SK-N-SH (cell line): ENCODE data around the gene PLXDC1.

Source experiments
- CTCF ChIP-seq: fragments of 200-600 bp; sonication (generic); IDR thresholded peaks from 2 replicates; pipeline ENCODE4 v1.6.1; 2017; ENCODE audit warnings: antibody characterized with exemption, mild to moderate bottlenecking, moderate library complexity
- EP300 ChIP-seq, 2 experiments: IDR thresholded peaks; 2 replicates each; pipeline versions ENCODE4 v1.4.0 to v1.6.1; 2012; ENCODE audit warnings: borderline replicate concordance in 1 of 2, low read depth in 1 of 2, low read length in 1 of 2
- EZH2phosphoT487 ChIP-seq: fragments of 200-600 bp; sonication (generic); IDR thresholded peaks from 2 replicates; pipeline ENCODE4 v1.6.1; 2017; ENCODE audit warnings: low read depth, mixed run types, mild to moderate bottlenecking, antibody characterized with exemption, moderate library complexity, borderline replicate concordance
- FOXJ3 ChIP-seq: sonication (generic); formaldehyde crosslinking; IDR thresholded peaks from 2 replicates; pipeline ENCODE4 v1.5.1; 2020; ENCODE audit warnings: mild to moderate bottlenecking, missing genetic modification reagents
- JUND ChIP-seq: IDR thresholded peaks from 2 replicates; pipeline ENCODE4 v1.4.0; 2012
- MAX ChIP-seq: IDR thresholded peaks from 2 replicates; pipeline ENCODE4 v1.4.0; 2012; ENCODE audit warnings: low read depth
- POLR2AphosphoS5 ChIP-seq: IDR thresholded peaks from 2 replicates; pipeline ENCODE4 v1.6.1; 2012; ENCODE audit warnings: low read depth, low read length
- RAD21 ChIP-seq: IDR thresholded peaks from 2 replicates; pipeline ENCODE4 v1.6.1; 2012; ENCODE audit warnings: mild to moderate bottlenecking, low read length
- RCOR1 ChIP-seq: fragments of 150-350 bp; IDR thresholded peaks from 2 replicates; pipeline ENCODE4 v1.6.1; 2017; ENCODE audit warnings: antibody characterized with exemption, low read length
- REST ChIP-seq: IDR thresholded peaks from 2 replicates; pipeline ENCODE4 v1.6.1; 2012; ENCODE audit warnings: mild to moderate bottlenecking, low read depth, low read length, moderate library complexity
- RFX5 ChIP-seq: IDR thresholded peaks from 2 replicates; pipeline ENCODE4 v1.6.1; 2012; ENCODE audit warnings: mild to moderate bottlenecking, improper control_type of control experiment, low read length
- TAF1 ChIP-seq: IDR thresholded peaks from 2 replicates; pipeline ENCODE4 v1.6.1; 2012; ENCODE audit warnings: low read depth, mild to moderate bottlenecking, low read length, moderate library complexity, borderline replicate concordance
- TCF12 ChIP-seq: IDR thresholded peaks from 2 replicates; pipeline ENCODE4 v1.4.0; 2012

GRCh38 chr17:39183720-39184119 lies 32.3 kb upstream of the PLXDC1 start:
- TF ChIP-seq CTCF (no peak), POLR2AphosphoS5 (no peak), RFX5 (no peak), TCF12 (no peak), EZH2phosphoT487 (no peak), MAX (no peak), FOXJ3 (CRISPR knock-in tag) (no peak), RCOR1 (no peak), RAD21 (no peak), JUND (no peak), TAF1 (no peak), EP300 (IDR thresholded peaks at IDR 0.05; ENCODE audit: borderline replicate concordance in 1 of 2, low read depth in 1 of 2, low read length in 1 of 2) (no peak), REST (no peak)
